OCI-LY3 (cell line): Measurements from ENCODE around the gene ZNF335.

ENCODE experiments used
- H2AFZ ChIP-seq: fragments of 200-600, 300-600 bp; shearing (Covaris generic); 2 replicates; pipeline ENCODE4 v1.6.0; 2014; ENCODE audit warnings: antibody characterized with exemption, low read depth, low read length
- H3K27ac ChIP-seq: fragments of 200-600, 300-600 bp; sonication (generic); 2 replicates; pipeline ENCODE4 v1.5.1; 2014; ENCODE audit warnings: mild to moderate bottlenecking, low read length, moderate library complexity, mixed read lengths
- H3K27me3 ChIP-seq: fragments of 200-600, 300-600 bp; sonication (generic); 2 replicates; pipeline ENCODE4 v1.6.1; 2014; ENCODE audit warnings: low read depth, low read length, mixed read lengths
- H3K36me3 ChIP-seq: fragments of 200-600, 300-600 bp; sonication (generic); replicated peaks from 2 replicates; pipeline ENCODE3; 2014; ENCODE audit warnings: low read depth, low read length, mixed read lengths
- H3K4me1 ChIP-seq: fragments of 300-600, 200-600 bp; sonication (generic); 2 replicates; pipeline ENCODE4 v1.6.1; 2014; ENCODE audit warnings: low read length, mixed read lengths
- H3K4me2 ChIP-seq: fragments of 200-600, 300-600 bp; sonication (generic); 2 replicates; pipeline ENCODE4 v1.6.1; 2014; ENCODE audit warnings: low read length, mixed read lengths
- H3K4me3 ChIP-seq: fragments of 300-600, 200-600 bp; sonication (generic); 2 replicates; pipeline ENCODE4 v1.5.1; 2014; ENCODE audit warnings: antibody characterized with exemption, mild to moderate bottlenecking, low read length, moderate library complexity
- H3K79me2 ChIP-seq: fragments of 300-600, 200-600 bp; shearing (Covaris generic); 2 replicates; pipeline ENCODE4 v1.6.1; 2014; ENCODE audit warnings: mild to moderate bottlenecking, low read length, mixed read lengths
- H3K9ac ChIP-seq: fragments of 300-600, 200-600 bp; shearing (Covaris generic); 2 replicates; pipeline ENCODE4 v1.6.0; 2014; ENCODE audit warnings: mild to moderate bottlenecking, low read length, moderate library complexity
- H3K9me3 ChIP-seq: fragments of 200-600, 300-600 bp; shearing (Covaris generic); 2 replicates; pipeline ENCODE4 v1.6.1; 2014; ENCODE audit warnings: low read length, mixed read lengths; ENCODE audit not compliant: insufficient read depth
- H4K20me1 ChIP-seq: fragments of 200-600, 300-600 bp; sonication (generic); 2 replicates; pipeline ENCODE4 v1.6.1; 2016; ENCODE audit warnings: low read length, mixed read lengths; ENCODE audit not compliant: insufficient read depth
- EZH2phosphoT487 ChIP-seq: fragments of 200-600 bp; shearing (Covaris generic); IDR thresholded peaks from 2 replicates; pipeline ENCODE4 v1.6.1; 2018; ENCODE audit warnings: antibody characterized with exemption, mixed run types, low read depth
- TF ChIP-seq, protein P1 (sequence below): fragments of 200-600, 300-600 bp; sonication (generic); IDR thresholded peaks from 2 replicates; pipeline ENCODE4 v1.5.1; 2014; ENCODE audit warnings: antibody characterized with exemption, low read length, low read depth

Gene ZNF335, protein sequence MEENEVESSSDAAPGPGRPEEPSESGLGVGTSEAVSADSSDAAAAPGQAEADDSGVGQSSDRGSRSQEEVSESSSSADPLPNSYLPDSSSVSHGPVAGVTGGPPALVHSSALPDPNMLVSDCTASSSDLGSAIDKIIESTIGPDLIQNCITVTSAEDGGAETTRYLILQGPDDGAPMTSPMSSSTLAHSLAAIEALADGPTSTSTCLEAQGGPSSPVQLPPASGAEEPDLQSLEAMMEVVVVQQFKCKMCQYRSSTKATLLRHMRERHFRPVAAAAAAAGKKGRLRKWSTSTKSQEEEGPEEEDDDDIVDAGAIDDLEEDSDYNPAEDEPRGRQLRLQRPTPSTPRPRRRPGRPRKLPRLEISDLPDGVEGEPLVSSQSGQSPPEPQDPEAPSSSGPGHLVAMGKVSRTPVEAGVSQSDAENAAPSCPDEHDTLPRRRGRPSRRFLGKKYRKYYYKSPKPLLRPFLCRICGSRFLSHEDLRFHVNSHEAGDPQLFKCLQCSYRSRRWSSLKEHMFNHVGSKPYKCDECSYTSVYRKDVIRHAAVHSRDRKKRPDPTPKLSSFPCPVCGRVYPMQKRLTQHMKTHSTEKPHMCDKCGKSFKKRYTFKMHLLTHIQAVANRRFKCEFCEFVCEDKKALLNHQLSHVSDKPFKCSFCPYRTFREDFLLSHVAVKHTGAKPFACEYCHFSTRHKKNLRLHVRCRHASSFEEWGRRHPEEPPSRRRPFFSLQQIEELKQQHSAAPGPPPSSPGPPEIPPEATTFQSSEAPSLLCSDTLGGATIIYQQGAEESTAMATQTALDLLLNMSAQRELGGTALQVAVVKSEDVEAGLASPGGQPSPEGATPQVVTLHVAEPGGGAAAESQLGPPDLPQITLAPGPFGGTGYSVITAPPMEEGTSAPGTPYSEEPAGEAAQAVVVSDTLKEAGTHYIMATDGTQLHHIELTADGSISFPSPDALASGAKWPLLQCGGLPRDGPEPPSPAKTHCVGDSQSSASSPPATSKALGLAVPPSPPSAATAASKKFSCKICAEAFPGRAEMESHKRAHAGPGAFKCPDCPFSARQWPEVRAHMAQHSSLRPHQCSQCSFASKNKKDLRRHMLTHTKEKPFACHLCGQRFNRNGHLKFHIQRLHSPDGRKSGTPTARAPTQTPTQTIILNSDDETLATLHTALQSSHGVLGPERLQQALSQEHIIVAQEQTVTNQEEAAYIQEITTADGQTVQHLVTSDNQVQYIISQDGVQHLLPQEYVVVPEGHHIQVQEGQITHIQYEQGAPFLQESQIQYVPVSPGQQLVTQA (N-terminal part only)

DNA sequence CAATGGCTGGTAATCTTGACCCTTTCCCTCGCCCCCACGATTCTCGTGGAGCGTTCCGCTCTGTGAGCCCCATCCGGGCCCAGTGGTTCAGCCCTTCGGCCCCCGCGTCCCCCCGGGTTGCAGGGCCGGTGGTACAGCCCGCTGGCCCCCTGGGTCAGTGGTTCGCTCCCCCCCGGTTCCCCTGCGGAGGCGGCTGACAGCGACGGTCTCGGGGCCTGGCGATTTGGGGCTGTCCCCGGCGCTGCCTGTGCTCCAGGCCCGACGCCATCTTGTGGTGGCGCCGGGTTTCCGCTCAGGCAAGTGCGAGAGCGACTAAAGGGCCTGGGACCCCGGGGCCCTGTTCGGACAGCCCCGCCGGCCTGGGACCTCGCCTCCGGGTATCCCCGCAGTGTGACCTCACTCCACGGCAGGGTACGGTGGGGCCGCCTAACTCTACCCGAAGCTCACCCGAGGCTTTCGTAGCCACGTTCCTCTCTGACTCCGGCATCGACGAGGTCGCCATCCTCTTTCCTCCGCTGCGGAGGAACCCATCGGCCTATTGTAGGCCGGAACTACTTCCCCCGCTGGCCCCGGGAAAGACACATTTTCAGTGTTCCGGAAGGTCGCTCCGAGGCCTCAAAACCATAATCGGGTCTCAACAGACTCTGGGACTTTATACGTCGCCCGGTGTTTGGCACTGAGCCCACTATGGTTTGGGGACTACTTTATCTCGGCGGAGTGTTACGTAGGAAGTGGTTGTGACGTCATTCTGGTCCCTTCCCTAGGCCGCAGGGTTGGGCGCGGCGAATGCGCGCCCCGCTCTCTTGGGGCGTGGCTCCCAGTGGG lies at the start of gene ZNF335:
TSS of gene ZNF335 (minus strand) at position 529 of the 825 bp plus-strand sequence. CDS start 793 bp downstream, outside the sequence.
- Histone ChIP-seq H3K4me1 (peaks cover 26% of the 10 kb centered on the region), H3K79me2 (peaks cover 24% of the 10 kb centered on the region), H2AFZ (peak within 1 kb of the TSS; percentile 98), H3K27ac (peak within 1 kb of the TSS; percentile 91), H3K36me3 (peaks cover 26% of the 10 kb centered on the region), H4K20me1 (0 out of 2 replicates have a peak, but pooled peaks cover 3% of the 10 kb centered on the region), H3K9ac (peak within 1 kb of the TSS; percentile 91), H3K27me3 (no peaks in the 10 kb centered on the region), H3K4me2 (peak within 1 kb of the TSS; percentile 97), H3K9me3 (no peaks in the 10 kb centered on the region), H3K4me3 (peak within 1 kb of the TSS; percentile 80)
- no peak for TF ChIP-seq EZH2phosphoT487
- TF ChIP-seq, protein P1, sequence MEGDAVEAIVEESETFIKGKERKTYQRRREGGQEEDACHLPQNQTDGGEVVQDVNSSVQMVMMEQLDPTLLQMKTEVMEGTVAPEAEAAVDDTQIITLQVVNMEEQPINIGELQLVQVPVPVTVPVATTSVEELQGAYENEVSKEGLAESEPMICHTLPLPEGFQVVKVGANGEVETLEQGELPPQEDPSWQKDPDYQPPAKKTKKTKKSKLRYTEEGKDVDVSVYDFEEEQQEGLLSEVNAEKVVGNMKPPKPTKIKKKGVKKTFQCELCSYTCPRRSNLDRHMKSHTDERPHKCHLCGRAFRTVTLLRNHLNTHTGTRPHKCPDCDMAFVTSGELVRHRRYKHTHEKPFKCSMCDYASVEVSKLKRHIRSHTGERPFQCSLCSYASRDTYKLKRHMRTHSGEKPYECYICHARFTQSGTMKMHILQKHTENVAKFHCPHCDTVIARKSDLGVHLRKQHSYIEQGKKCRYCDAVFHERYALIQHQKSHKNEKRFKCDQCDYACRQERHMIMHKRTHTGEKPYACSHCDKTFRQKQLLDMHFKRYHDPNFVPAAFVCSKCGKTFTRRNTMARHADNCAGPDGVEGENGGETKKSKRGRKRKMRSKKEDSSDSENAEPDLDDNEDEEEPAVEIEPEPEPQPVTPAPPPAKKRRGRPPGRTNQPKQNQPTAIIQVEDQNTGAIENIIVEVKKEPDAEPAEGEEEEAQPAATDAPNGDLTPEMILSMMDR, result no peak

DNA sequence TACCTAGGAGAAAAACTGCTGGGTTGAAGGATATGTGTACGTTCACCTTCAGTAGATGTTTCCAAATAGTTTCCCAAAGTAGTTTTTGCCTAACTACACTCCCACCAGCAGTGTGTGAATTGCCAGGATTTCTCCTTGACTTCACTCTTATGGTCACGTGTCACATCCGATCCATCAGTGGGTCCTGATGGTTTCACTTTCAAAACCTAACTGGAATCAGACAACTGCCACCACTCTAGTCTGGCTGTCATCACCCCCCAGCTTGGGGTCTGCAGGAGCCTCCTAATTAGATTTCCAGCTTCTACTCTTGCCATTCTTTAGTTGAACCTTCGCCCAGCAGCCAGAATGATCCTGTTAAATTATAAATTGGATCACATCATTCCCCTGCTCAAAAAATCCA lies 48.6 kb upstream of the ZNF335 start:
- no peak for TF ChIP-seq EZH2phosphoT487
- TF ChIP-seq, protein P1, result no peak
- no peak overlapping the region for H3K9ac ChIP-seq
- no peak overlapping the region for H2AFZ ChIP-seq
- H3K4me3 ChIP-seq, result no peak overlapping the region
- no peaks in the 10 kb centered on the region for H3K79me2 ChIP-seq
- peaks cover 26% of the 10 kb centered on the region for H3K27me3 ChIP-seq
- no peak overlapping the region for H3K27ac ChIP-seq
- H3K4me1 ChIP-seq, result peaks cover 13% of the 10 kb centered on the region; the same call in 1 of the 2 replicates
- H3K4me2 ChIP-seq, result no peak overlapping the region
- H3K36me3 ChIP-seq, result no peaks in the 10 kb centered on the region
- H4K20me1 ChIP-seq, result peaks cover 16% of the 10 kb centered on the region
- no peaks in the 10 kb centered on the region for H3K9me3 ChIP-seq

DNA sequence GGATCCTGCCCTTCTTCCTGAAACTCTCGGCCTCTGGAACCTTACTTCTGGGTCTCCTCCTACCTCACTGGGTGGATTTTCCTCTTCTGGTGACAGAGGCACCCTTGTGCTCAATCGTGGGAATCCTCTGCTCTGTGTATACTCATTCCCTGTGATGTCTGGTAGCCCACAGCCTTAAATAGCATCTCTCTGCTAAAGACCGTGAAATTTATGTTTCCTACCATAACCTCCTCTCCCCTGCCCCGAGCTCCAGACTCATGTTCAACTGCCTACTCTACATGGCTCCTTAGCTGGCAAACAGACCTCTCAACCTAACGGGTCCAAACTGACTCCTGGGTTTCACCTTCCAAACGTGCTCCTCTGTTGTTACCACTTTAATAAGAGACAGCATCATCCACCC lies 46.6 kb upstream of the ZNF335 start:
- no peak overlapping the region for H3K4me2 ChIP-seq
- TF ChIP-seq, protein P1, result no peak
- TF ChIP-seq EZH2phosphoT487, result no peak

More for the DNA sequence above, 46.6 kb upstream of the ZNF335 start:
- H4K20me1 ChIP-seq, result peaks cover 5% of the 10 kb centered on the region; the same call in 1 of the 2 replicates
- H3K27me3 ChIP-seq, result peaks cover 15% of the 10 kb centered on the region
- no peak overlapping the region for H2AFZ ChIP-seq
- no peaks in the 10 kb centered on the region for H3K9me3 ChIP-seq
- peaks cover 23% of the 10 kb centered on the region for H3K4me1 ChIP-seq
- no peaks in the 10 kb centered on the region for H3K36me3 ChIP-seq
- no peaks in the 10 kb centered on the region for H3K79me2 ChIP-seq
- no peak overlapping the region for H3K27ac ChIP-seq
- H3K4me3 ChIP-seq, result no peak overlapping the region
- no peak overlapping the region for H3K9ac ChIP-seq
